Lower leg skin (tissue), 3 donors: Measurements from ENCODE around the gene NCKAP5.

Experiments used
- CTCF ChIP-seq, 3 donors: fragments of 450-650 bp; IDR thresholded peaks; one replicate each; pipeline ENCODE4 v1.5.1; 2016; ENCODE audit warnings: antibody characterized with exemption in 3 of 3, mild to moderate bottlenecking in 3 of 3, moderate library complexity in 2 of 3
- POLR2A ChIP-seq, 2 donors: fragments of 450-650 bp; IDR thresholded peaks; one replicate each; pipeline ENCODE4 v1.6.1; 2016 to 2017; ENCODE audit warnings: antibody characterized with exemption in 2 of 2, mild to moderate bottlenecking in 1 of 2, moderate library complexity in 1 of 2

GRCh38 chr2:132844585-132844984 lies 723.7 kb downstream of the NCKAP5 start:
- TF ChIP-seq CTCF (IDR thresholded peaks at IDR 0.05): no peak
- no peak for TF ChIP-seq POLR2A (IDR thresholded peaks at IDR 0.05)
